Measurements from ENCODE around the gene TF. TPM values are rescaled to one million over a fixed set of nuclear protein-coding genes. Genes with fewer than 3 reads are reported as not detected.

TF gene
- total RNA-seq, 1 donor from 2014 or later = 1.3 TPM

DNA sequence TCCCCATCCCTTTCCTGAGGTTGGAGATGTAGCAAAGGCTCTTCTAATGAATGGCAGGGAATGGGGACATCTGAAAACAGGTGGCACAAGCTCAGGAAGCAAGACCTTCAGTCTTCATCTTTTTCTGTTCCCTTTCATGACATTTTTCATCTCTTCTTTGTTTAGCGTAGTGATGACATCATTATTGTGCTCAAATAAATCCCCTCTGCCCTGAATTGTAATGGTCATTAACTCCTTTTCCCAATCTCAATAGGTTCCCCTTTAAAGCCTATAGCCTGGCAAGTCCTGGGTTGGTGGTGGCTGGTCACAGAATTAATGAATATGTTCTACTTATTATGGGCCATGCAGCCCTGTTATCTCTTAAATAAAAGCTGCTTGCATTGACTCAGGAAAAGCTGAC is 21.4 kb downstream of the TF start:
- intact Hi-C loops (cut with micrococcal nuclease) = no loop called here
- H3K27ac ChIP-seq (replicated peaks) = no peak overlapping the region
- no peak overlapping the region for H3K4me3 ChIP-seq
- no peak for DNase-seq
- H3K36me3 ChIP-seq = no peaks in the 10 kb centered on the region
- peaks cover 15% of the 10 kb centered on the region for H3K4me1 ChIP-seq
- H3K9me3 ChIP-seq (replicated peaks) = no peaks in the 10 kb centered on the region
- no peak for TF ChIP-seq CTCF (IDR thresholded peaks at IDR 0.05; ENCODE audit: borderline replicate concordance)
- no peaks in the 10 kb centered on the region for H3K27me3 ChIP-seq (ENCODE audit: low read depth)

- Histone ChIP-seq H3K36me3 (no peaks in the 10 kb centered on the region), H3K9me3 (replicated peaks) (no peaks in the 10 kb centered on the region), H3K27ac (replicated peaks) (no peak overlapping the region), H3K27me3 (ENCODE audit: low read depth) (no peaks in the 10 kb centered on the region), H3K4me1 (peaks cover 8% of the 10 kb centered on the region), H3K4me3 (no peak overlapping the region)
- DNase-seq = no peak
- TF ChIP-seq CTCF (IDR thresholded peaks at IDR 0.05; ENCODE audit: borderline replicate concordance) = no peak
- intact Hi-C loops (cut with micrococcal nuclease) = no loop called here
Observed at GRCh38 chr3:133769536-133769935, 23.3 kb downstream of the TF start.

- Histone ChIP-seq H3K4me1 (no peaks in the 10 kb centered on the region), H3K27ac (replicated peaks) (no peak overlapping the region), H3K27me3 (ENCODE audit: low read depth) (peaks cover under 1% of the 10 kb centered on the region), H3K36me3 (no peaks in the 10 kb centered on the region), H3K9me3 (replicated peaks) (no peaks in the 10 kb centered on the region), H3K4me3 (no peak overlapping the region)
- TF ChIP-seq CTCF (IDR thresholded peaks at IDR 0.05; ENCODE audit: borderline replicate concordance) = no peak
- no peak for DNase-seq
- intact Hi-C loops (cut with micrococcal nuclease) = no loop called here
Observed at GRCh38 chr3:133773732-133774131, 27.5 kb downstream of the TF start.

GRCh38 chr3:133775309-133775708 is 29.1 kb downstream of the TF start:
- no peaks in the 10 kb centered on the region for H3K4me1 ChIP-seq
- no peaks in the 10 kb centered on the region for H3K36me3 ChIP-seq

GRCh38 chr3:133775835-133776234 is 29.6 kb downstream of the TF start:
- Histone ChIP-seq H3K36me3 (no peaks in the 10 kb centered on the region), H3K4me3 (no peak overlapping the region), H3K9me3 (replicated peaks) (no peaks in the 10 kb centered on the region), H3K27me3 (ENCODE audit: low read depth) (peaks cover 11% of the 10 kb centered on the region), H3K27ac (replicated peaks) (no peak overlapping the region), H3K4me1 (no peaks in the 10 kb centered on the region)
- no peak for DNase-seq
- intact Hi-C loops (cut with micrococcal nuclease) = no loop called here
- no peak for TF ChIP-seq CTCF (IDR thresholded peaks at IDR 0.05; ENCODE audit: borderline replicate concordance)

More at GRCh38 chr3:133775309-133775708, 29.1 kb downstream of the TF start:
- Histone ChIP-seq H3K9me3 (replicated peaks) (no peaks in the 10 kb centered on the region), H3K27ac (replicated peaks) (no peak overlapping the region), H3K27me3 (ENCODE audit: low read depth) (peaks cover 8% of the 10 kb centered on the region), H3K4me3 (no peak overlapping the region)
- TF ChIP-seq CTCF (IDR thresholded peaks at IDR 0.05; ENCODE audit: borderline replicate concordance) = no peak
- intact Hi-C loops (cut with micrococcal nuclease) = no loop called here
- no peak for DNase-seq
